Esophagus squamous epithelium (tissue), 4 donors: ENCODE data around the gene SYT6.

Experiments
- POLR2A ChIP-seq, 4 donors: fragments of 450-650 bp; IDR thresholded peaks; one replicate each; pipeline ENCODE4 v1.6.1; 2017; ENCODE audit warnings: antibody characterized with exemption in 4 of 4, mild to moderate bottlenecking in 4 of 4, moderate library complexity in 3 of 4
- TF ChIP-seq, protein P1 (sequence below), 6 experiments: fragments of 450-650 bp in 4 of 6; fragments of 200-600 bp in 2 of 6; sonication (generic) in 2 of 6; IDR thresholded peaks; one replicate each; pipeline ENCODE4 v1.5.1; 2016 to 2019; ENCODE audit warnings: antibody characterized with exemption in 6 of 6, mild to moderate bottlenecking in 4 of 6, moderate library complexity in 4 of 6

DNA sequence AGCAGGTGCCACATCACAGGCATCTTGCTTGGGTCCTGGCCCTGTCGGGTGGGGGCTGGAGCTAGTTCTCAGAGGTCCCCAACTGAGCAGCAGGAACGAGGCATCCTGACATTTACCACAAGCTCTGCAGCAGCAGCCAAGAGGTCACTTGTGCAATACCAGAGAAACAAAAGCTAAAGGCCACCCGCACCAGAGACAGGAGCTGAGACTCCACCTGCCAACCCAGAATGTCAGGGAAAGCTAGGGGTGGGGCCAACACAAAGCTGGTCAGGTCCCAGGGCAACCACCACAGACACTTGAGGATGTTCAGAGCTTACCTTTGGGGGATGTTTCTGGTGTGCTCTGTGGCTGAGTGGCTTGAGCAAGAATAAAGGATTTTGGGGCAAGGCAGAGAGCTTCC is 13.6 kb upstream of the SYT6 start:
- no peak for TF ChIP-seq POLR2A (IDR thresholded peaks at IDR 0.05)
- TF ChIP-seq, protein P1, sequence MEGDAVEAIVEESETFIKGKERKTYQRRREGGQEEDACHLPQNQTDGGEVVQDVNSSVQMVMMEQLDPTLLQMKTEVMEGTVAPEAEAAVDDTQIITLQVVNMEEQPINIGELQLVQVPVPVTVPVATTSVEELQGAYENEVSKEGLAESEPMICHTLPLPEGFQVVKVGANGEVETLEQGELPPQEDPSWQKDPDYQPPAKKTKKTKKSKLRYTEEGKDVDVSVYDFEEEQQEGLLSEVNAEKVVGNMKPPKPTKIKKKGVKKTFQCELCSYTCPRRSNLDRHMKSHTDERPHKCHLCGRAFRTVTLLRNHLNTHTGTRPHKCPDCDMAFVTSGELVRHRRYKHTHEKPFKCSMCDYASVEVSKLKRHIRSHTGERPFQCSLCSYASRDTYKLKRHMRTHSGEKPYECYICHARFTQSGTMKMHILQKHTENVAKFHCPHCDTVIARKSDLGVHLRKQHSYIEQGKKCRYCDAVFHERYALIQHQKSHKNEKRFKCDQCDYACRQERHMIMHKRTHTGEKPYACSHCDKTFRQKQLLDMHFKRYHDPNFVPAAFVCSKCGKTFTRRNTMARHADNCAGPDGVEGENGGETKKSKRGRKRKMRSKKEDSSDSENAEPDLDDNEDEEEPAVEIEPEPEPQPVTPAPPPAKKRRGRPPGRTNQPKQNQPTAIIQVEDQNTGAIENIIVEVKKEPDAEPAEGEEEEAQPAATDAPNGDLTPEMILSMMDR (IDR thresholded peaks at IDR 0.05) = no peak
